HG02884 (cell line): ENCODE data around the gene TGFBR3L.
"Not testable (repeated sequence)": the region's sequence is repeated elsewhere in the genome, so short reads cannot be mapped to it uniquely, and the experiment has no call there.

Experiments used
- ATAC-seq: cut with Tn5 transposase; IDR thresholded peaks from one replicate; pipeline ENCODE4 v1.9.1; 2021; ENCODE audit warnings: mild to moderate bottlenecking, moderate library complexity; ENCODE audit not compliant: unreplicated experiment

TGFBR3L gene

GRCh38 chr19:7916103-7916954 is 1.7 kb downstream of the TGFBR3L start:
- ATAC-seq: no peak

GRCh38 chr19:7916955-7917266 is 2.3 kb downstream of the TGFBR3L start:
- ATAC-seq: no peak

GRCh38 chr19:7917267-7918061 is 2.8 kb downstream of the TGFBR3L start:
- ATAC-seq: no peak

GRCh38 chr19:7918062-7918614 is 3.5 kb downstream of the TGFBR3L start:
- ATAC-seq: not testable (repeated sequence)

GRCh38 chr19:7918615-7919421 is 4.2 kb downstream of the TGFBR3L start:
- ATAC-seq: no peak

- ATAC-seq: peak; percentile 47
Measured at GRCh38 chr19:7919610-7920518, 5.2 kb downstream of the TGFBR3L start, which contains the start of gene SNAPC2. Gene SNAPC2 (plus strand): TSS chr19:7920338. CDS start chr19:7920367, 29 bp downstream.

- peak; percentile 44 for ATAC-seq
Measured at GRCh38 chr19:7920519-7921301, 6.1 kb downstream of the TGFBR3L start.

GRCh38 chr19:7921302-7921966 is 6.8 kb downstream of the TGFBR3L start:
- ATAC-seq: no peak

- ATAC-seq: no peak
Measured at GRCh38 chr19:7921967-7922835, 7.6 kb downstream of the TGFBR3L start.

- ATAC-seq: no peak
Measured at GRCh38 chr19:7922836-7923195, 8.2 kb downstream of the TGFBR3L start.

GRCh38 chr19:7923295-7924191 is 8.9 kb downstream of the TGFBR3L start:
- no peak for ATAC-seq

GRCh38 chr19:7924241-7924640 is 9.6 kb downstream of the TGFBR3L start:
- ATAC-seq: no peak

GRCh38 chr19:7924651-7925170 is 10.1 kb downstream of the TGFBR3L start:
- no peak for ATAC-seq

- no peak for ATAC-seq
Measured at GRCh38 chr19:7925171-7925851, 10.7 kb downstream of the TGFBR3L start.

GRCh38 chr19:7926021-7926726 is 11.5 kb downstream of the TGFBR3L start, which contains the start of gene CTXN1:
Gene CTXN1 (minus strand): TSS chr19:7926135. CDS start chr19:7925538, 597 bp downstream.
- ATAC-seq: no peak
